Activated naive CD8-positive, alpha-beta T cell treated with anti-CD3 and anti-CD28 coated beads, Interleukin-2, amount 50 U/mL, for 24 hours (primary cell): ENCODE data around the gene FADD.

Experiments used
- ATAC-seq: fragments of 150-1000 bp; cut with Tn5 transposase; one replicate; pipeline ENCODE4 v1.10.0; 2021
- DNase-seq: peaks from one replicate; pipeline ENCODE4 v3.0.0; 2021
- H3K27ac Mint-ChIP-seq: one replicate; pipeline ENCODE4 v1.8.0; 2021; ENCODE audit warnings: mild to moderate bottlenecking, mixed read lengths
- H3K27me3 Mint-ChIP-seq: one replicate; pipeline ENCODE4 v1.8.0; 2021; ENCODE audit warnings: mixed read lengths
- H3K36me3 Mint-ChIP-seq: one replicate; pipeline ENCODE4 v1.8.0; 2021; ENCODE audit warnings: low read depth, mixed read lengths
- H3K4me1 Mint-ChIP-seq: one replicate; pipeline ENCODE4 v1.8.0; 2021; ENCODE audit warnings: mixed read lengths
- H3K4me3 Mint-ChIP-seq: one replicate; pipeline ENCODE4 v1.8.0; 2021; ENCODE audit warnings: mild to moderate bottlenecking, moderate library complexity, mixed read lengths
- H3K9me3 Mint-ChIP-seq: one replicate; pipeline ENCODE4 v1.8.0; 2021; ENCODE audit warnings: mixed read lengths

The FADD gene

DNA sequence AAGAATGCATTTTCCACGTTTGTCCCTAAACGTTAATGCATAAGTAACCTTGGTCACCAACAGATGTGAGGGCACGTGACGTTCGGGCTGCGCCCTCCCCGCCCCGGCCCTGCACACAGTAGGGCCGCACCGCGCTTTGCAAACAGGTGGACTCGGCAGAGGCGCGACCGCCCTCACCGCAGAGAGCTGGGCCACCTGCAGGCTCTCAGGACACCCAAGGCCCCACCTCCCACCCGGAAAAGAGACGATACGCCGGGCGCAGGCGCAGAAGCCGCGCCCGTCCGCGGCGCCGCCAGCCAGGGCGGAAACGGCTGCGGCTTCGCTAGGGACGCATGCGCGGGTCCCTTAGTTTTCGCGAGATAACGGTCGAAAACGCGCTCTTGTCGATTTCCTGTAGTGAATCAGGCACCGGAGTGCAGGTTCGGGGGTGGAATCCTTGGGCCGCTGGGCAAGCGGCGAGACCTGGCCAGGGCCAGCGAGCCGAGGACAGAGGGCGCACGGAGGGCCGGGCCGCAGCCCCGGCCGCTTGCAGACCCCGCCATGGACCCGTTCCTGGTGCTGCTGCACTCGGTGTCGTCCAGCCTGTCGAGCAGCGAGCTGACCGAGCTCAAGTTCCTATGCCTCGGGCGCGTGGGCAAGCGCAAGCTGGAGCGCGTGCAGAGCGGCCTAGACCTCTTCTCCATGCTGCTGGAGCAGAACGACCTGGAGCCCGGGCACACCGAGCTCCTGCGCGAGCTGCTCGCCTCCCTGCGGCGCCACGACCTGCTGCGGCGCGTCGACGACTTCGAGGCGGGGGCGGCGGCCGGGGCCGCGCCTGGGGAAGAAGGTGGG lies at the start of gene FADD:
TSS of gene FADD (plus strand) at position 377 of the 831 bp plus-strand sequence. CDS start at position 541, 164 bp downstream.
- no peaks in the 10 kb centered on the region for H3K9me3 Mint-ChIP-seq
- peak; percentile 53 for ATAC-seq
- no peaks in the 10 kb centered on the region for H3K27me3 Mint-ChIP-seq
- H3K36me3 Mint-ChIP-seq = peaks cover 33% of the 10 kb centered on the region
- peak within 1 kb of the TSS; percentile 95 for H3K27ac Mint-ChIP-seq
- peak; percentile 87 for DNase-seq
- peak within 1 kb of the TSS; percentile 90 for H3K4me3 Mint-ChIP-seq
- H3K4me1 Mint-ChIP-seq = peaks cover 40% of the 10 kb centered on the region

DNA sequence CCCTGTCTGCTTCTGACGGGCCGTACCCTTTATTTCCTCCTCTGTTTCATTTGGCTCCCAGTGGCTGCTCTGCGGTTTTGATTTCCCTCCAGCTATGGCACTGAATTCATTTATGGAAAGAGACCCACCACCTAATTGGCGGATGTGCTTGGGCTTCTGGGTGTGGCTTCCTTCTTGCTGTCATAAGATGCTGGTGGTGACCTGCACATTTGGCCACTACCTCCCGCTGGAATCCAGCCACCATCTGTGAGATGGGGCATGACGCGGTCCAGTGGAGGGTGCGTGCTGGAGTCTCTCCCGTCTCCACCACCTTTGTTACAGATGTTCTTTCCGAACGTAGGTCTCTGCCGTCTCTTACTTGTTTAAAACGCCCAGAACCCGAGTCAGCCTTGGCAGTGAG lies 47.7 kb upstream of the FADD start:
- Mint-ChIP-seq H3K36me3 (no peaks in the 10 kb centered on the region), H3K4me1 (no peaks in the 10 kb centered on the region)
- no peak for ATAC-seq

DNA sequence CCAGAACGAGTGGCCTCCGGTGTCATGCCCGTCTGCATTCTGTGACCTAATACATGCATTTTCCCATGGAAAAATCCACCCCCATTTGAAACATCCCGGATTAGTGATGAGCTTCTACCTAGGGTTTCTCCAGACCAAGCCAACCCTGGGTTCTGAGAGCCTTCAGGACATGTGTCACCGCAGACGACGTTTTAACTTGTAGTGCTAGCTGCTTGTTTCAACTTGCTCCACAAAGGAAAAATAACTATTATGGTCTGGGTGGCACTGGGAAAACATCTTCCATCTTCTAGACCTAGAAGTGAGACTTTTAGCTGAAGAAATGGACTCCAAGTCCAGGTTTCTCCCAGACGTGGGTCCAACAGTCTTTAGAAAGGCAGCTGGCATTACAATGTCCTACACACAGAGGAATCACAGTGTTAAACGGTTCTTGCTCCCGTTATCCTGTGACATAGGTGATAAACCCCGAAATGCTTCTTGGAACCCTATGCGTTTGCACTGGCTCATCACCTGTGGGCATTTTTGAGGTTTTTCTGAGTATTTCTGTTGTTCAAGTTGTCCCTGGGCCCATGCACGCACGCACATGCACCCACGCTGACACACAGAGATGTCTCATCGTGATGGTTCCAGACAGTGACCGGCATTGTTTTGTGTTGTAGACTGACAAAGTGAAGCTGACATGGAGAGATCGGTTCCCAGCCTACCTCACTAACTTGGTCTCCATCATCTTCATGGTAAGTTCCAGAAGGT lies 46.6 kb upstream of the FADD start:
- ATAC-seq (no peak), DNase-seq (no peak)
- Mint-ChIP-seq H3K4me3 (no peak overlapping the region), H3K27ac (no peak overlapping the region), H3K27me3 (no peaks in the 10 kb centered on the region), H3K36me3 (no peaks in the 10 kb centered on the region), H3K9me3 (no peaks in the 10 kb centered on the region), H3K4me1 (no peaks in the 10 kb centered on the region)

More for the DNA sequence above, 47.7 kb upstream of the FADD start:
- H3K4me3 Mint-ChIP-seq = no peak overlapping the region
- no peaks in the 10 kb centered on the region for H3K27me3 Mint-ChIP-seq
- no peaks in the 10 kb centered on the region for H3K9me3 Mint-ChIP-seq
- no peak overlapping the region for H3K27ac Mint-ChIP-seq
- no peak for DNase-seq

DNA sequence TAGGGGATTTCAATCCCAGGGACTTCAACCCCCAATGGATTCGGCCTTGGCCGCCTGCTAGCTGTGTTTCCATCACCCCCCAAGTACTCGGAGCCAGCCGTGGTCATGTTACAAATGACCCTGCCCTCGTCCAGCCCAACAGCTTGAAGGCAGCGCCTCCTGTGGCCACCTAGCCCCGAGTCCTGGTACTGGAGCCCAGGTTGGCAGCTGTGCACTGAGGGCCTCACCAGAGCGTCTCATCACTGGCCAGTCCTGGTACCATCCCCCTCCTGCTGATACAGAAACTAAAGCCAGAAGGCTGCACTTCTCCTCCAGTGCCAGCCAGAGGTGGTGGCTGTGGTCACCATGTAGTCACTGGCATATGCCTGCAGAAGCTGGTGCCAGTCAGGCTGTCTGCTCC lies 44.9 kb upstream of the FADD start:
- Mint-ChIP-seq H3K4me1 (no peaks in the 10 kb centered on the region), H3K27ac (no peak overlapping the region), H3K36me3 (no peaks in the 10 kb centered on the region), H3K4me3 (no peak overlapping the region), H3K27me3 (no peaks in the 10 kb centered on the region), H3K9me3 (no peaks in the 10 kb centered on the region)
- DNase-seq = no peak
- no peak for ATAC-seq

GRCh38 chr11:70158757-70159389 lies 44.2 kb upstream of the FADD start:
- Mint-ChIP-seq H3K4me1 (no peaks in the 10 kb centered on the region), H3K36me3 (no peaks in the 10 kb centered on the region), H3K9me3 (no peaks in the 10 kb centered on the region), H3K27me3 (no peaks in the 10 kb centered on the region), H3K27ac (no peak overlapping the region), H3K4me3 (no peak overlapping the region)
- ATAC-seq (no peak), DNase-seq (no peak)

GRCh38 chr11:70159627-70160570 lies 43.2 kb upstream of the FADD start:
- DNase-seq (no peak), ATAC-seq (no peak)
- H3K4me1 Mint-ChIP-seq = no peaks in the 10 kb centered on the region
- no peak overlapping the region for H3K4me3 Mint-ChIP-seq
- H3K27ac Mint-ChIP-seq = no peak overlapping the region
- H3K36me3 Mint-ChIP-seq = no peaks in the 10 kb centered on the region
- no peaks in the 10 kb centered on the region for H3K27me3 Mint-ChIP-seq
- no peaks in the 10 kb centered on the region for H3K9me3 Mint-ChIP-seq

- no peaks in the 10 kb centered on the region for H3K36me3 Mint-ChIP-seq
- H3K27ac Mint-ChIP-seq = no peak overlapping the region
- no peak overlapping the region for H3K4me3 Mint-ChIP-seq
- no peaks in the 10 kb centered on the region for H3K4me1 Mint-ChIP-seq
- H3K9me3 Mint-ChIP-seq = no peaks in the 10 kb centered on the region
- DNase-seq (no peak), ATAC-seq (no peak)
- H3K27me3 Mint-ChIP-seq = no peaks in the 10 kb centered on the region
Measured at GRCh38 chr11:70161043-70161625, 42.0 kb upstream of the FADD start.

- Mint-ChIP-seq H3K9me3 (no peaks in the 10 kb centered on the region), H3K4me1 (no peaks in the 10 kb centered on the region), H3K36me3 (no peaks in the 10 kb centered on the region), H3K4me3 (no peak overlapping the region), H3K27ac (no peak overlapping the region), H3K27me3 (no peaks in the 10 kb centered on the region)
- DNase-seq = no peak
- ATAC-seq = no peak
Measured at GRCh38 chr11:70164705-70165104, 38.4 kb upstream of the FADD start.

DNA sequence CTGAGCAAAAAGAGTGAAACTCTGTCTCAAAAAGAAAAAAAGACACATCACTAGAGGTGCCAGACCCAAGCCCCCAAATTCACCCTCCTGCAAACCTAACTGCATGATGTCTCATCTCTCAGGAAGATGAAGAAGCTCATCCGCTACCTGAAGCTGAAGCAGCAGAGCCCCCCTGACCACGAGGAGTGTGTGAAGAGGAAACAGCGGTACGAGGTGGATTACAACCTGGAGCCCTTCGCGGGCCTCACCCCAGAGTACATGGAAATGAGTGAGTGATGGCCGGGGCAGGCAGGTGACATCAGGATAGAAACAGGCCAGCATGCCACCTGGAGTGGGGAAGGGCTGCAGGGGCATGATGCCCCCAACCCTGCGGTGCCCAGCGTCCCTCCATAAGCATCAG lies 36.0 kb upstream of the FADD start:
- H3K27ac Mint-ChIP-seq = no peak overlapping the region
- H3K27me3 Mint-ChIP-seq = peaks cover 3% of the 10 kb centered on the region
- ATAC-seq = no peak
- H3K4me1 Mint-ChIP-seq = no peaks in the 10 kb centered on the region
- H3K4me3 Mint-ChIP-seq = no peak overlapping the region
- DNase-seq = no peak
- no peaks in the 10 kb centered on the region for H3K9me3 Mint-ChIP-seq
- no peaks in the 10 kb centered on the region for H3K36me3 Mint-ChIP-seq

DNA sequence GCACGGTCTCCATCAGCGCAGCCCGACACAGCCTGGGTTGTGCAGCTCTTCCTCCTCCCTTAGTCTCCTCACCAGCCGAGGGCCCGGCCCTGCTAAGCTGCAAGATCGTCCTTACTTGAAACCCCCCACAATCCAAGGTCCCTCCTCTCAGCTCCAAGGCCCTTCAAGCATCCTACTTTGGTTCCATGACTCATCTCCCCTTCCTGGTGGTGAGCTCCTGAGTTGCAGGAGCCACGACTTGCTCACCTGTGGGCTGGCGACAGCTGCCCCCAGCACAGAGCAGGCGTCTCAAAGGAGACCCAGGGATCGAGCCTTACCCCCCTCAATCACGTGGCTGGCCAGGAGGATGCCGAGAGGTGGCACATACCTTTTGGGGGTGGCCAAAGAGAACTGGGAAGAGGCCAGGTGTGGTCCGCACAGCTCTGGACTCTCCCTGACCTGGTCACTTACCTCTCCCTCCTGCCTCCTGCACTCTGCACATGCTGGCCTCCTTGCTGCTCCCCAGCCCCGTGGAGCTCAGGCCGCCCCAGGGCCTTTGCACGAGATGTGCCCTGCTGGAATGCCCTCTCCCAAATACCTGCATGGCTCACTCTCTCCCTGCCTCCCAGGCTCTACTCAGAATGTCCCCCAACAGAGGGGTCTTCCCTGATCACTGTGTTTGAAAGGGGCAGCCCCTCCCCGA lies 35.2 kb upstream of the FADD start:
- H3K4me1 Mint-ChIP-seq = no peaks in the 10 kb centered on the region
- peaks cover 3% of the 10 kb centered on the region for H3K27me3 Mint-ChIP-seq
- DNase-seq (no peak), ATAC-seq (no peak)
- H3K36me3 Mint-ChIP-seq = no peaks in the 10 kb centered on the region
- H3K27ac Mint-ChIP-seq = no peak overlapping the region
- no peaks in the 10 kb centered on the region for H3K9me3 Mint-ChIP-seq
- H3K4me3 Mint-ChIP-seq = no peak overlapping the region

DNA sequence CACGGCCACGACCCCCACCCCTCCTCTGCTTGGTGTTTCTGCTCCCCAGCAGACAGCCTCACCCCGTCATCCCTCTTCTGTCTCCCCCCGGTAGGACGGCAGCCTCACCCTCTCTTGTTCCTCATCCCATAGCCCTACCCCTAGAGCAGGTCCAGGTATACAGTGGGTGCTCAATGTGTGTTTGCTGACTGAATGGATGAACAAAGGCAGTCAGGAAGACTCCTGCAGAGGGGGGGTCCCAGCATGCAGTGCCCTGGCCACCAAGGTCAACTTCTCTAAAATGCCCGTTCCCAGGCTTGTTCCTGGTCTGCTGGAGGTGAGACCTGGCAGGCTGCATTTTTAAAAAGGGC lies 34.7 kb upstream of the FADD start:
- H3K27ac Mint-ChIP-seq = no peak overlapping the region
- no peaks in the 10 kb centered on the region for H3K4me1 Mint-ChIP-seq
- peaks cover 3% of the 10 kb centered on the region for H3K27me3 Mint-ChIP-seq
- DNase-seq (no peak), ATAC-seq (no peak)
- no peaks in the 10 kb centered on the region for H3K36me3 Mint-ChIP-seq
- H3K4me3 Mint-ChIP-seq = no peak overlapping the region
- no peaks in the 10 kb centered on the region for H3K9me3 Mint-ChIP-seq

DNA sequence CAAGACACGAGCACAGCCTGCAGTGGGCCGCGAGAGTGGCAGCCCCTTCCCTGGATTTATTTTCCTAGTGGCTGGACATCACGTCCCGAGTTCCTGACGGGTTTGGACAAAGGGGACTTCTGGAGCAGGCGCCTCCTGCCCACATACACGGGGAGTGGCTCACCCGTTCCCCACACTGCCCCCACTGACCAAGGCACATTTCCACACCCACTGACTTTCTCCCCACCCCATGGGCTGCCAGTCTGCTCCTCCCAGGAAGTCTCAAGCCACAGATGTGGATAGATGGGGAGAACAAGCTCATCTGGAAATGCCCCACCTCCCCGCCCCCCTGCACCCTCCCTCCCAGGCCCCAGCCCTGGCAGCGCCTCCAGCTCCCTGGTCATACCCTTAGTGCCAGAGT lies 34.0 kb upstream of the FADD start:
- no peak overlapping the region for H3K27ac Mint-ChIP-seq
- no peaks in the 10 kb centered on the region for H3K9me3 Mint-ChIP-seq
- H3K36me3 Mint-ChIP-seq = no peaks in the 10 kb centered on the region
- H3K4me3 Mint-ChIP-seq = no peak overlapping the region
- no peaks in the 10 kb centered on the region for H3K4me1 Mint-ChIP-seq
- DNase-seq (no peak), ATAC-seq (no peak)
- H3K27me3 Mint-ChIP-seq = peaks cover 3% of the 10 kb centered on the region

DNA sequence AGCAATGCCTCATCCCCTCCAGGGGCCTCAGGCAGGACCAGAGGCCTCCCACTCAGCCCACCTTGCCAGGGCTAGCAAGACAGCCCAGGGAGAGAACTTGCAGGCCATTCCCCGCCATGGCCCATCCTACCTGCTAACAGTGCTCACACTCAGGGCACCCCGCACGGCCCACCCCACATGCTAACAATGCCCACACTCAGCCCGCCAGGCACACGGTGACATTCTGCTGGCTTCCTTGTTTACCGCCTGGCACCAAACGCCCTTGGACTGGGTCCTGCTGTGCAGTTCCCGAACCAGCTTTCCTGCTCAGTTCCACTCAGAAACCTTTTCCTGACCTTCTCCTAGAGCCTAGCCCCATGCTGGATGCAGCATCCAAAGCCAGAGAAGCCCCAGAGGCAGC lies 33.5 kb upstream of the FADD start:
- no peak overlapping the region for H3K27ac Mint-ChIP-seq
- ATAC-seq (no peak), DNase-seq (no peak)
- no peaks in the 10 kb centered on the region for H3K9me3 Mint-ChIP-seq
- H3K4me3 Mint-ChIP-seq = no peak overlapping the region
- peaks cover 3% of the 10 kb centered on the region for H3K27me3 Mint-ChIP-seq
- no peaks in the 10 kb centered on the region for H3K36me3 Mint-ChIP-seq
- no peaks in the 10 kb centered on the region for H3K4me1 Mint-ChIP-seq
